ENCODE data around the gene NPR3.

NPR3 gene

DNA sequence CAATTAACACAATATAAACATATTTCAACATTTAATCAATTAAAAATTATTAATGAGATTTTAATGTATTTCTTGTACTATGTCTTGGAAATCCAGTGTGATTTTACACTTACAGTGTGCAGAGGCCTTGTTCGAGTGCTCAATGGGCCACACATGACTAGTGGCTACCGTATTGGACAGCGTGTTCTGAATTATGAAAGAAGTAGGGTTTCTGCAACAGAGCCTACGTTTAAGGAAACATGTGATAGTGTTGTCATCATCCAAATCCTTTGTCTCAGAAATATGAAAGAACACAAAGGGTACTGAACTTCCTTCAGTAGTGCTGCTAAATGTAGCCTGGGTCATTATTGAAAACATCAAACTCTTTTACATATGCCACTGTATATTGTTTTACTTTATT, 29.5 kb downstream of the NPR3 start:
- no peak overlapping the region for H3K4me3 ChIP-seq (ENCODE audit: control insufficient read depth, low read depth, low read length)
- no peak for DNase-seq (ENCODE audit: low read depth)
- TF ChIP-seq, protein P1, sequence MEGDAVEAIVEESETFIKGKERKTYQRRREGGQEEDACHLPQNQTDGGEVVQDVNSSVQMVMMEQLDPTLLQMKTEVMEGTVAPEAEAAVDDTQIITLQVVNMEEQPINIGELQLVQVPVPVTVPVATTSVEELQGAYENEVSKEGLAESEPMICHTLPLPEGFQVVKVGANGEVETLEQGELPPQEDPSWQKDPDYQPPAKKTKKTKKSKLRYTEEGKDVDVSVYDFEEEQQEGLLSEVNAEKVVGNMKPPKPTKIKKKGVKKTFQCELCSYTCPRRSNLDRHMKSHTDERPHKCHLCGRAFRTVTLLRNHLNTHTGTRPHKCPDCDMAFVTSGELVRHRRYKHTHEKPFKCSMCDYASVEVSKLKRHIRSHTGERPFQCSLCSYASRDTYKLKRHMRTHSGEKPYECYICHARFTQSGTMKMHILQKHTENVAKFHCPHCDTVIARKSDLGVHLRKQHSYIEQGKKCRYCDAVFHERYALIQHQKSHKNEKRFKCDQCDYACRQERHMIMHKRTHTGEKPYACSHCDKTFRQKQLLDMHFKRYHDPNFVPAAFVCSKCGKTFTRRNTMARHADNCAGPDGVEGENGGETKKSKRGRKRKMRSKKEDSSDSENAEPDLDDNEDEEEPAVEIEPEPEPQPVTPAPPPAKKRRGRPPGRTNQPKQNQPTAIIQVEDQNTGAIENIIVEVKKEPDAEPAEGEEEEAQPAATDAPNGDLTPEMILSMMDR (IDR thresholded peaks at IDR 0.05; ENCODE audit: control insufficient read depth, insufficient read depth, low read depth, low read length, missing control alignments) = no peak

DNA sequence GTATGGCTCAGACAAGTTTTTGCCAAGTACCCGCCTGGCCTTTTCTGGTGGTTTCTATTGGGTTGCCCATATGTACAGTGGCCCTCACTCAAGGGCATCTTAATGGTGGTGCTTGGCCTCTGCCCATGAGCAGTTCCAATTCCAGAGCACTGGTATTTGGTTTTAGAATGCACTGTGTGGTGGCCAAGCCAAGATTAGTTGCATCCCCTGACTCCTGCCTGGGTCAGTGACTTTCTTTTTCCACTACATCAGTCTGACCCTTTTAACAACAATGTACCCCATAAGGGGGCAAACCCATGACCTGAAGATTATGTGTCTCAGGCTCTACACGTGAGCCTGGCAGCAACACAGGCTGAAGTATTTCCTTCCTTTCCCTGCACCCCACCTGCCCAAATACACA, 34.2 kb downstream of the NPR3 start:
- TF ChIP-seq, protein P1 (IDR thresholded peaks at IDR 0.05; ENCODE audit: control insufficient read depth, insufficient read depth, low read depth, low read length, missing control alignments) = no peak
- no peak overlapping the region for H3K4me3 ChIP-seq (ENCODE audit: control insufficient read depth, low read depth, low read length)
- DNase-seq (ENCODE audit: low read depth) = no peak

DNA sequence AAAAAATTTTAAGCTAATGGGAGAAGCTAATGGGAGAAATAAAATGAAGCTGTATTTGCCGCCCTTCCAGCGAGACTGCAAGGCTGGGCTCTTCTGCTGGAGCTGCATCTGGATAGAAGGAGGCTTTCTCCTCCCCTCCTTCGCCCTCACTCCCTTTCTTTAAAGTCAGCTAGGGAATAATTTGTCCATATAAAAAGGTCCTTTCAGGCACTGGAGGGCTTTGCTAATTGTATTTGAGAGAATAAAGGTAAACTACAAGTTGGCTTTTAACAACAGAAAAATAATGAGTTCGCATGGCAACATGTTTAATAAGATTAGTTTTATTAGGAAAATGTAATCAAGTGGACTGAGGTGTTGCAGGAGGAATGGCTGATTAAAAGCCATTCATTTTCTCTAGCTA, 41.3 kb downstream of the NPR3 start:
- no peak for DNase-seq (ENCODE audit: low read depth)
- TF ChIP-seq, protein P1 (IDR thresholded peaks at IDR 0.05; ENCODE audit: control insufficient read depth, insufficient read depth, low read depth, low read length, missing control alignments) = no peak
- H3K4me3 ChIP-seq (ENCODE audit: control insufficient read depth, low read depth, low read length) = no peak overlapping the region

GRCh38 chr5:32753051-32753450, 41.9 kb downstream of the NPR3 start:
- no peak overlapping the region for H3K4me3 ChIP-seq (ENCODE audit: control insufficient read depth, low read depth, low read length)
- DNase-seq (ENCODE audit: low read depth) = peak; percentile 38
- TF ChIP-seq, protein P1 (IDR thresholded peaks at IDR 0.05; ENCODE audit: control insufficient read depth, insufficient read depth, low read depth, low read length, missing control alignments) = no peak

GRCh38 chr5:32753765-32754164, 42.6 kb downstream of the NPR3 start:
- H3K4me3 ChIP-seq (ENCODE audit: control insufficient read depth, low read depth, low read length) = no peak overlapping the region
- DNase-seq (ENCODE audit: low read depth) = peak; percentile 16
- TF ChIP-seq, protein P1 (IDR thresholded peaks at IDR 0.05; ENCODE audit: control insufficient read depth, insufficient read depth, low read depth, low read length, missing control alignments) = peak; percentile 20

GRCh38 chr5:32754284-32754683, 43.2 kb downstream of the NPR3 start:
- no peak overlapping the region for H3K4me3 ChIP-seq (ENCODE audit: control insufficient read depth, low read depth, low read length)
- TF ChIP-seq, protein P1 (IDR thresholded peaks at IDR 0.05; ENCODE audit: control insufficient read depth, insufficient read depth, low read depth, low read length, missing control alignments) = no peak
- DNase-seq (ENCODE audit: low read depth) = no peak

DNA sequence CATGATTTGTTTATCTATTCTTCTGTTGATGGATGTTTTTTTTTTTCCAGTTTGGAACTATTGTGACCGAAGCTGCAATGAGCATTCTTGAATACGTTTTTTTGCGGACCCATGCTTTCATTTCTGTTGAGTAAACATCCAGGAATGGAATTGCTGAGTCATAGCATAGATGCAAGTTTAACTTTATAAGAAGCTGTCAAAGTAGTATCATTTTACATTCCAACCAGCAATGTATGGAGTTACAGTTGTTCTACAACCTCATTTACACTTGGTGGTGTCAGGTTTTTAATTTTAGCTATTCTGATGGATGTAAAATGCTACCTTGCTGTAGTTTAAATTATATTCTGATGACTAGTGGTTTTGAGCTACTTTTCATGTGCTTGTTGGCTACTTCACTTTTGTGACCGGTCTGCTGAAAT, 49.0 kb downstream of the NPR3 start:
- TF ChIP-seq, protein P1 (IDR thresholded peaks at IDR 0.05; ENCODE audit: control insufficient read depth, insufficient read depth, low read depth, low read length, missing control alignments) = no peak
- H3K4me3 ChIP-seq (ENCODE audit: control insufficient read depth, low read depth, low read length) = no peak overlapping the region
- peak; percentile 48 for DNase-seq (ENCODE audit: low read depth)
